C4-2B (cell line): ENCODE data around the gene MCEE.

Experiments
- CTCF ChIP-seq: fragments of 450-650 bp; conservative IDR thresholded peaks from 2 replicates; pipeline ENCODE4 v1.5.1; 2017; ENCODE audit warnings: mild to moderate bottlenecking
- ZFX ChIP-seq: fragments of 450-650 bp; IDR thresholded peaks from 2 replicates; pipeline ENCODE4 v1.6.1; 2017

GRCh38 chr2:71072492-71072891, 57.5 kb downstream of the MCEE start:
- no peak for TF ChIP-seq CTCF
- TF ChIP-seq ZFX = no peak
